Measurements from ENCODE around the gene SPTBN5.

GRCh38 chr15:41932101-41932500 is 38.2 kb upstream of the SPTBN5 start:
- no peak for TF ChIP-seq POLR2A (IDR thresholded peaks at IDR 0.05; ENCODE audit: low read length)
- TF ChIP-seq GATA1 (IDR thresholded peaks at IDR 0.05; ENCODE audit: low read depth, low read length): no peak

Measured in erythroblast (primary cell).